GM12801 (cell line): ENCODE data around the gene DFFB.

Source experiments
- CTCF ChIP-seq: IDR thresholded peaks from one replicate; pipeline ENCODE4 v1.5.1; 2011; ENCODE audit warnings: control low read depth; ENCODE audit not compliant: insufficient read length; ENCODE audit errors: extremely low read depth

Gene DFFB

DNA sequence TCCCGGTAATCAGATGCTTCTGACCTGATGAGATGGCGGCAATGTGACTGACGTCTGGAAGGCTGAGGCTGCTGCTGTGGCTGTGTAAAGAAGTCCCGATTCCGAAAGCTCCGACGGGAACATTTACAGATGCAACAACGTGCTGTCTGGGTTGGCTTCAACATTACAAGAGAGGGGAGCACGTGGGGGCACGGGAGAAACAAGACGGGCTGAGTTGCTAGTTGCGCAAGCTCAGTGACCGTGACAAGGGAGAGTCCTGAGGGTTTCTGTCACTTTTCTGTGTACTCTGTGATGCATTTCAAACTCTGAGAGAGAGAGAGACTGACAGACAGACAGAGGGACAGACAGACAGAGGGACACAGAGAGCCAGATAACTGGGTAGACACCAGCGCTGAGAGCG is 35.4 kb upstream of the DFFB start:
- TF ChIP-seq CTCF, result no peak

GRCh38 chr1:3822421-3822820 is 34.9 kb upstream of the DFFB start:
- TF ChIP-seq CTCF, result no peak

DNA sequence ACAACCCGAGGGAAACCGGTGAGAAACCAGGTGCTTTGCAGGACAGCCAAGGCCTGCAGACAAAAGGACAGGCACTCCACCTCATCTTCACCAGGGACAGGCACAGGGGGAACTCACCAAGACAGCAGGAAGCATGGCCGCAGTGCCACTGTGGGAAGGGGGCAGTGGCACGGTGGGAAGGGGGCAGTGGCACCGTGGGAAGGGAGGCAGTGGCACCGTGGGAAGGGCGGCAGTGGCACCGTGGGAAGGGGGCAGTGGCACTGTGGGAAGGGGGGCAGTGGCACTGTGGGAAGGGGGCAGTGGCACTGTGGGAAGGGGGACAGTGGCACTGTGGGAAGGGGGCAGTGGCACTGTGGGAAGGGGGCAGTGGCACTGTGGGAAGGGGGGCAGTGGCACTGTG is 32.6 kb upstream of the DFFB start:
- no peak for TF ChIP-seq CTCF

- no peak for TF ChIP-seq CTCF
Observed at GRCh38 chr1:3825356-3825755, 31.9 kb upstream of the DFFB start.

DNA sequence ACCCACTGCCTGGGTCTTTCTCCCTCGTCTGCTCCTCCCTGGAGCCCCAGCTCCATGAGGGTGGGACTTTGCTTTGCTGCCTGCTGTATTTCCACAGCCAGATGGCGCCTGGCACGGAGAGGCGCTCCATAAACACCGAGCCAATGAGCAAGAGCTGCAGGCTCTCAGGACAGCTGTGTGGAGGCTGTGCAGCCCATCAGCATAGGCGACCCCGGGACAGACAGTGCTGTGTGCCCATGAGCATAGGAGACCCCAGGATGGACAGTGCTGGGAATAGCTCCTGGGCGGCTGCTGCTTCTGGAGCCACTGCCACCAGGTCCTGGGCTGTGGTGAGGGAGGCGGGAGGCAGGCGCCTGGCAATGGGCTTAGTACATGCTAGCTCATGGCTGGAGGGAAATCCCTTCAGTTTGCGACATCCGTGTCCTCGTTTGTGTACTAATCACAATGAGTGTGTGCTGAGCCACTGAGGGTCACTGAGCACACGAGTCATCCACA is 29.4 kb upstream of the DFFB start:
- TF ChIP-seq CTCF, result no peak

- no peak for TF ChIP-seq CTCF
Observed at GRCh38 chr1:3828391-3828790, 28.9 kb upstream of the DFFB start.

- no peak for TF ChIP-seq CTCF
Observed at GRCh38 chr1:3831689-3832088, 25.6 kb upstream of the DFFB start.

- TF ChIP-seq CTCF, result no peak
Observed at GRCh38 chr1:3834701-3835100, 22.6 kb upstream of the DFFB start.
